ENCODE results near the gene TP53AIP1. TPM values are rescaled to one million over a fixed set of nuclear protein-coding genes. Genes with fewer than 3 reads are reported as not detected.

Gene TP53AIP1
- total RNA-seq, 2 donors from 2014 or later = 0.74 to 5.1 TPM

GRCh38 chr11:128941573-128942271 lies 949 bp downstream of the TP53AIP1 start:
- peak overlapping the region in 1 of 2 donors; percentile 67 for H3K27ac ChIP-seq
- WGBS = 53% methylated on average over 14 of the region's 14 CpGs

GRCh38 chr11:128941110-128941509 lies 1.6 kb downstream of the TP53AIP1 start:
- Histone ChIP-seq H3K4me1 (replicated peaks) (no peaks in the 10 kb centered on the region), H3K27ac (peak overlapping the region; percentile 23 to 67), H3K9me3 (no peaks in the 10 kb centered on the region), H3K27me3 (replicated peaks; ENCODE audit: insufficient read depth) (no peaks in the 10 kb centered on the region), H3K36me3 (no peaks in the 10 kb centered on the region), H3K4me3 (no peak overlapping the region)
- DNase-seq (ENCODE audit: low spot score) = no peak
- 59% methylated on average over 8 of the region's 8 CpGs for WGBS
- intact Hi-C loops (cut with DNase I) = no loop called here
- TF ChIP-seq POLR2AphosphoS5 (IDR thresholded peaks at IDR 0.05) (no peak), CTCF (IDR thresholded peaks at IDR 0.05) (no peak), POLR2A (IDR thresholded peaks at IDR 0.05) (no peak)

More at GRCh38 chr11:128941573-128942271, 949 bp downstream of the TP53AIP1 start:
- H3K27me3 ChIP-seq (replicated peaks; ENCODE audit: insufficient read depth) = no peaks in the 10 kb centered on the region
- TF ChIP-seq CTCF (IDR thresholded peaks at IDR 0.05) = no peak
- peak; percentile 4 for TF ChIP-seq POLR2AphosphoS5 (IDR thresholded peaks at IDR 0.05)
- TF ChIP-seq POLR2A (IDR thresholded peaks at IDR 0.05) = no peak
- H3K36me3 ChIP-seq = no peaks in the 10 kb centered on the region
- intact Hi-C loops (cut with DNase I) = no loop called here
- no peaks in the 10 kb centered on the region for H3K4me1 ChIP-seq (replicated peaks)
- peak; percentile 24 for DNase-seq (ENCODE audit: low spot score)
- H3K4me3 ChIP-seq = no peak overlapping the region
- H3K9me3 ChIP-seq = no peaks in the 10 kb centered on the region

DNA sequence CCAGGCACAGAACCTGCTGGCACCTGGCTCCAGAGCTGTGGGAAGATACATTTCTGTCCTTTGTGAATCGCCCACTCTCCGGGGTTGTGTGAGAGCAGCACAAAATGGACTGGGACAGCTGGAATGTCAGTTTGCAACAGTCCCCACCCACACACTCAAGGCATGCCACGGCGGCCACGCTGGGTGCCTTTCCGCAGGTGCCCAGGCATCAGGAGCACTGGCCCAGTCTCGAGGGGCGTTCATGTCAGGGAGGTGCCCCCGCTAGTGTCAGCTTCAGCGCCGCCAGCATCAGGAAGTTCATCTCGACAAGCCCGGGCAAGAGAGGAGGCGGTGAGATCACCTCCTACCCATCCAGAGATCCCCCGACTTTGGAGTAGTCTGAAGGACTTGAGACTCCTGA lies 2.1 kb downstream of the TP53AIP1 start:
- Histone ChIP-seq H3K36me3 (no peaks in the 10 kb centered on the region), H3K27me3 (replicated peaks; ENCODE audit: insufficient read depth) (no peaks in the 10 kb centered on the region), H3K9me3 (no peaks in the 10 kb centered on the region), H3K4me3 (no peak overlapping the region), H3K4me1 (replicated peaks) (no peaks in the 10 kb centered on the region), H3K27ac (peak overlapping the region; percentile 23 to 67)
- TF ChIP-seq POLR2AphosphoS5 (IDR thresholded peaks at IDR 0.05) = no peak
- no peak for TF ChIP-seq CTCF (IDR thresholded peaks at IDR 0.05)
- no peak for TF ChIP-seq POLR2A (IDR thresholded peaks at IDR 0.05)
- DNase-seq (ENCODE audit: low spot score) = peak; percentile 62
- WGBS = 44% methylated on average over 15 of the region's 15 CpGs
- intact Hi-C loops (cut with DNase I) = no loop called here

GRCh38 chr11:128940156-128940555 lies 2.5 kb downstream of the TP53AIP1 start:
- intact Hi-C loops (cut with DNase I) = no loop called here
- Histone ChIP-seq H3K9me3 (no peaks in the 10 kb centered on the region), H3K4me3 (no peak overlapping the region), H3K27me3 (replicated peaks; ENCODE audit: insufficient read depth) (no peaks in the 10 kb centered on the region), H3K4me1 (replicated peaks) (no peaks in the 10 kb centered on the region), H3K27ac (peak overlapping the region; percentile 23 to 67), H3K36me3 (no peaks in the 10 kb centered on the region)
- peak; percentile 38 for DNase-seq (ENCODE audit: low spot score)
- TF ChIP-seq CTCF (IDR thresholded peaks at IDR 0.05) (no peak), POLR2AphosphoS5 (IDR thresholded peaks at IDR 0.05) (peak; percentile 22)
- WGBS = 30% methylated on average over 5 of the region's 5 CpGs

DNA sequence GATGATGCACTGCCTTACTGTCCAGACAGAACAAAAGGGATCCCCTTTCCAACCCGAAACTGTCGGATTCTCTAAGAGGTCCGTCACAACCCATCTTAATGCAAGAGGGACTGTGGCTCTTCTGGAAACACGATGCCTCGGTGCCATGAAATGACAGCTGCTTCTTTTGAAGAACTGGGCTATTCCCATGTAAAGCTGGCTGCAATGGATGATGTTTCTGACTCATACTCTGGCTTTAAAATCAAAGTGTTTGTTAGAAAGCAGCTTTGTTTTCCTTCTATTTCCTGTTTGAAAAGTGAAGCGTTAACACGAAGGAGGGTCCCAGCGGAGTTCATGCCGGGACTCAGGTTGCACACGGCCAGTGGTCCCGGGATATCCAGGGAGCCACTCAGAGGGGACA lies 3.1 kb downstream of the TP53AIP1 start:
- H3K27ac ChIP-seq = no peak overlapping the region
- TF ChIP-seq POLR2A (IDR thresholded peaks at IDR 0.05) = no peak
- TF ChIP-seq POLR2AphosphoS5 (IDR thresholded peaks at IDR 0.05) = no peak
- TF ChIP-seq CTCF (IDR thresholded peaks at IDR 0.05) = no peak
- intact Hi-C loops (cut with DNase I) = no loop called here
- no peaks in the 10 kb centered on the region for H3K4me1 ChIP-seq (replicated peaks)
- no peaks in the 10 kb centered on the region for H3K36me3 ChIP-seq
- WGBS = 35% methylated on average over 11 of the region's 11 CpGs
- no peaks in the 10 kb centered on the region for H3K9me3 ChIP-seq
- DNase-seq (ENCODE audit: low spot score) = no peak
- no peaks in the 10 kb centered on the region for H3K27me3 ChIP-seq (replicated peaks; ENCODE audit: insufficient read depth)
- H3K4me3 ChIP-seq = no peak overlapping the region

All from prostate gland (tissue), 2 donors.